HCEC 1CT (cell line): ENCODE results near the gene TBC1D22A.

Source experiments
- DNase-seq: peaks from one replicate; pipeline ENCODE4 v3.0.0-alpha.2; 2017

Gene TBC1D22A

DNA sequence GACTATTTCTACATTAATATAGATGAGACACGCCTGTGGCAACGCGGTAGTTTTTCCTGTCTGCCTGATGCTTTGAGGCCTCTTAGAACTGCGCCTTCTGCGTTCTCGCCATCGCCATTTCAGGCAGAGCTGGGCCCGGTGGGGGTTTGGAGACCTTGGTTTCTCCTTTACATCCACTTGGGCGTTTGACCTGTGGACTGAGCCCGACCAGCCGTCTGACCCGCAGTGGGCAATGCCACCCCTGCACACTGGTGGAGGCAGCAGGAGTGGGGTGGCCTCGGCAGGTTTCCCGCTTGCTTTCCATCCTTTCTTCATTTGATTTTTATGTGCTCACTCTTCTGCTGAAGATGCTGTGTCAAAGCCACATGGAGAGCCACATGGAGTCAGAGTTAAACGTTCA is 130.4 kb downstream of the TBC1D22A start:
- DNase-seq, result no peak

GRCh38 chr22:46893281-46894020 is 131.0 kb downstream of the TBC1D22A start:
- no peak for DNase-seq

DNA sequence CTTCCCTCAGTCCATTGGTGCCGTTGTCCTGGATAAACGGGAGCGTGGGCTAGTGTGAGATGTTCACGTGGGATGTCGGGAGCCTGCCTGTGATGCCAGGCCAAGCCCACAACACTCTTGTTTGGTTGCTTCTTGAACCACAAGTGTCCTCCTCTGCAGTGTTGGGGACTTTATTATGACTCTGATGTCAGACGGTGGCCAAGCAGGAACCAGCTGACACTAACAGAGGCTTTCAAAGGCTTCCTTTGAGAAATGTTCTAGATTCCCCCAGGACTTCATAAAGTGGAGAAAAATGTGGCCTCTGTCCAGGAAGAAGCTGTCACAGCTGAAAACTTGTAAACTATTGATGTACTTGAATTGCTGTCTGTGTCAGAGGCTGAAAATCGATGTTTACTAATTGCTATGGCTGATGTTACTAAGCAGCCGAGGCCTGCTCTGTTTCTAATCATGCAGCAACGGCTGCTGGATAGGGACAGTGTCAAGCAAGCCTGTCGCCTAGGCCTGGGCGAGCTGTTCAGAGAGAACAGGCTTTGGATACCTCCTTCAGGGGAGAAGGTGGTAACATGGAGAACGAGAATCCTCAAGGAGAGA is 131.7 kb downstream of the TBC1D22A start:
- no peak for DNase-seq

DNA sequence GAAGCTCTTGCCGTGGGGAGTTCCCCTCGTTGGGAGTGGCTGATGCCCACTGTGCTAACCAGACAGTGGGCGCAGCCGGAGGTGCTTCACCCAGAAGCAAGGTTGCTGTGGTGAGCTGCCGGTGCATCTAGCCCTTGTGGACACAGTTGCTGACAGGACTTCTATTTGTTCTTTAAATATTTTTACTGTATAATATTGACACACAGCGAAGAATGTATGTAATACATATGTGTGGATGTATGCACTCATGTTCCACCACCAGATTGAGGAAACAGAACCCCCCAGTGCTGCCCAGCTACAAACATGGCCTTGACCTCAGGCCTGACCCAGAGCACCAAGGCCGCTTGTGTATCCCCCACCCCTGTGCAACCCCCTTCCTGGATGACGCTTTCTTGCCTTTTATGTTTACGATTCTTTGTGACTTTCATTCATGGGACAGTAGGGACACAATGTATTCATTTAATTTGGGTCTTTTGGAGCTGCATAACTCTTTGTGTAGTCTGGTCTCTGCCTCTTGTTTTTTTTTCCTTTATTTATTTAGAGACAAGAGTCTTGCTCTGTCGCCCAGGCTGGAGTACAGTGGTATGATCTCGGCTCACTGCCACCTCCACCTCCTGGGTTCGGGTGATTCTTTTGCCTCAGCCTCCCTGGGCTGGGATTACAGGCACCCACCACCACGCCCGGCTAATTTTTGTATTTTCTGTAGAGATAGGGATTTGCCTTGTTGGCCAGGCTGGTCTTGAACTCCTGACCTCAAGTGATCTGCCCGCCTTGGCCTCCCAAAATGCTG is 132.6 kb downstream of the TBC1D22A start:
- DNase-seq, result no peak

GRCh38 chr22:46895753-46896152 is 133.3 kb downstream of the TBC1D22A start:
- DNase-seq, result no peak

DNA sequence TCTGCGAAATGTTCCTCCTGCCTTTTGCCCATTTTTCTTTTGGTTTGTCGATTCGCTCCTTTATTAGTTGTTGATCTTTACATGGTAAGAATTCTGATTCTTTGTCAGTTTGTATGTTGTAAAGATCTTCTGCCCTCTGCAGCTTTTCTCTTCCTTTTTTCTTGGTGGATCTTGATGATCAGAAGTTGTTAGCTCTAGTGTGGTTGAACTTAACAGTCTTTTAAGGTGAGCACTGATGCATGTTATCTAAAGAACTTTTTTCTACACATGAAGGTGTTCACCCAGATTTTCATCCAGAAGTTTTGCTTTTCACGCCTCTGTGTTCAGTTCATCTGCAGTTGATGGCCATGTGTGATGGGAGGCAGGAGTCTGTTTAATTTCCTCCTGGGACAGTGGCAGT is 133.7 kb downstream of the TBC1D22A start:
- no peak for DNase-seq

GRCh38 chr22:46896568-46897245 is 134.3 kb downstream of the TBC1D22A start:
- DNase-seq, result no peak

DNA sequence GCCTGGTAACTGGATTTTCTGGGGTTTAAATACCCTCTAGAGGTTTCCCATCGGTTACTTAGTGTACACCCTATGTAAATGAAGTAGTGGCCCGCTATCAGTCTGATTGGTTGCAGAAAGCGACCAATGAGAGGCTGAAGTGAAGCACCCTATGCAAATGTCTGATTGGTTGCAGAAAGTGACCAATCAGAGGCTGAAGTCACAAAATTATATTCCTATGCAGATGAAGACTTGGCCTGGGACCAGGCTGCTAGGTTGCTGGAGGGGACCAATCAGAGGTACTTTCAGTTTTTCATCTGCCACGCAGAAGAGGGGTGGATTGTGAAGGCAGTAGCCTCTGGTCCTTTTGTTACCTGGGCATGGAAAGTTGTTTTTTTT is 134.8 kb downstream of the TBC1D22A start:
- no peak for DNase-seq

DNA sequence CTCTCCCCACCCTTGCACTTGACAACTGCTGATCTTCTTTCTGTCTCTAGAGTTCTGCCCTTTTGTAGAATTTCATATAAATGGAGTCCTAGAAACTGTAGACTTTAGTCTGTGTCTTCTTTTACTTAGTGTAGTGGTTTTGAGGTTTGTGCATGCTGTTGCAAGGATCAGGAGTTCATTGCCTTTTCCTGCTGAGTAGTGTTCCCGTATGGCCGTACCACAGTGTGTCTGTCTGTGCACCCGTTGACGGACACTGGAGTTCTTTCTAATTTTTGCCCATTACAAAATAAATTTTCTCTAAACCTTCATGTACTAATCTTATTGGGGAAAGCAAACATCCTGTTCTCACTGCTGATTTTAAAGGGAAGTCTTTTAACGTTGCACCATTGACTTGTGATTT is 138.1 kb downstream of the TBC1D22A start:
- no peak for DNase-seq

DNA sequence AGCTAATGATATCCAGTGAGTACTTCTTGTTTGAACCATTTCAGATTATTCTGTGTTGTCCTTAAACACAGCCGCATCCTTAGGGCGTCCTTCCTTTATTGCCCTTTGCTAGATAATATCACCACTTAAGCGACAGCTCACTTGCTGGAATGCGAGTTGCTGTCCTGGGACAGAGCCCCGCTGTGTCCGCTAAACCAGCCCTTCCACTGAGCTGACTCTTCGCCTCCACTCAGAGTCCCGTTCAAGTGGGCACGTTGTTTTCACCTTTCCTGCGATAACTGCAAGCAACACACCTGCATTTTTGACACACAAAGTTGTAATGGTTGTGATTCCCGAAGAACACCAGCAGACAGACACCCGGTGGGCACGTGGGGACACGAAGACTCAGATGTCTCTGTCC is 140.0 kb downstream of the TBC1D22A start:
- no peak for DNase-seq

GRCh38 chr22:46902998-46903916 is 140.8 kb downstream of the TBC1D22A start:
- no peak for DNase-seq

- DNase-seq, result no peak
These were observed 143.0 kb downstream of the TBC1D22A start for GRCh38 chr22:46905415-46905814.

DNA sequence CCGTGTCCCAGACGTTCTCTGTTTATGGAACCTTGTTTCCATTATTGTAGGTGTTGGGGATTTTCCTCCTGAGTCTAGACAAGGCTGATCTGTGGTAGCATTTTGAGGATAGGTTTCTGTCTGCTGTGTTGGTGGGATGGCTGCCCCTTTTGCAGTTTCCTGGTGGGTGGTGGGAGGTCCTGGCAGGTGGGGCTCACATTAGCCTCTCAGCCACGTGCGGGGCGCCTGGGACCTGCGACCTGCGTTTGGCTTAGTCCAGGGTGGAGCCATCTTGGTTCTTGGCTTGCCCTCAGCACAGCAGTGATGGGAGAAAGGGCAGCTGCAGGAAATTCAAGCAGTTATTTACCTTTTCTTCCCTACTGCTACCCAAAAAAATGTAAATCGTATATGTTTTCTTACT is 143.4 kb downstream of the TBC1D22A start:
- DNase-seq, result no peak

GRCh38 chr22:46906326-46907045 is 144.0 kb downstream of the TBC1D22A start:
- DNase-seq, result no peak

GRCh38 chr22:46907241-46908215 is 145.1 kb downstream of the TBC1D22A start:
- DNase-seq, result no peak

DNA sequence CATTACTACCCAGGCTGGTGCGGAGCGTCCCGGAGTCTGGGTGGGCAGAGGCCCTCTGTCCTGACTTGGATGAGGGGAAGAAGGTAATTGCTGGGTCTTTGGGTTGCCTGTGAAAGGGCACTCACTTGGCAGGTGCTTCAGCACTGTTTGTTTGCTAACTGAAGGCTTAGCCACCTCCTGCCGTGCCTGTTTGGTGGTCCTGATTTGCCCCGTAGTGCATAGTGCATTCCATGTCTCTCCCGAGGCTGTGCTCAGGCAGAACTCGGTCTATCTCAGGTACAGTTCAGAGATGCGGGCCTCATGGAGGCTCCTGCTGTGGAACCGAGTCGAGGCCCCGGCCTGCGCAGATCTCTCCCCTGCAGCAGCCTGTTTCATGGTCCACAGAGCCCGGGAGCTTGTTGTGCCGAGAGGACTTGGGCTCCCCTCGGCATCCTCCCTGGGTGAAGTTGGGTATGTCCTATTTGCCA is 146.2 kb downstream of the TBC1D22A start:
- DNase-seq, result no peak

GRCh38 chr22:46909237-46910030 is 147.0 kb downstream of the TBC1D22A start:
- DNase-seq, result no peak

GRCh38 chr22:46910624-46911023 is 148.2 kb downstream of the TBC1D22A start:
- no peak for DNase-seq

- DNase-seq, result no peak
These were observed 148.9 kb downstream of the TBC1D22A start for GRCh38 chr22:46911346-46911745.
